Thoracic aorta (tissue), 2 donors: ENCODE measurements around the gene SYTL2. TPM values are rescaled to one million over a fixed set of nuclear protein-coding genes. Genes with fewer than 3 reads are reported as not detected.

ENCODE experiments used
- ATAC-seq: fragments of 150-250 bp; one replicate; pipeline ENCODE4 v1.8.0; 2017; ENCODE audit warnings: low read depth; ENCODE audit not compliant: insufficient number of reproducible peaks, low FRiP score
- DNase-seq: peaks from one replicate; pipeline ENCODE4 v3.0.0-alpha.2; 2020; ENCODE audit warnings: low spot score
- H3K27ac ChIP-seq, 2 donors: fragments of 200-600 bp; sonication (generic); 1 replicate in 1 of 2; 2 replicates in 1 of 2; pipeline ENCODE4 v1.5.1; 2016; ENCODE audit warnings: mild to moderate bottlenecking in 2 of 2, moderate library complexity in 2 of 2
- H3K27me3 ChIP-seq: fragments of 200-600 bp; sonication (generic); replicated peaks from 2 replicates; pipeline ENCODE4 v1.6.0; 2016; ENCODE audit warnings: mild to moderate bottlenecking; ENCODE audit not compliant: insufficient read depth
- H3K36me3 ChIP-seq: fragments of 200-600 bp; sonication (generic); one replicate; pipeline ENCODE4 v1.5.1; 2016
- H3K4me1 ChIP-seq, 2 donors: fragments of 200-600 bp; sonication (generic); 1 replicate in 1 of 2; 2 replicates in 1 of 2; pipeline versions ENCODE4 v1.5.1 to v1.6.0; 2016; ENCODE audit warnings: low read depth in 2 of 2, mild to moderate bottlenecking in 1 of 2; ENCODE audit not compliant: control insufficient read depth in 1 of 2
- H3K4me3 ChIP-seq: fragments of 200-600 bp; sonication (generic); 2 replicates; pipeline ENCODE4 v1.5.1; 2016; ENCODE audit warnings: mild to moderate bottlenecking
- H3K9me3 ChIP-seq: fragments of 200-600 bp; sonication (generic); 2 replicates; pipeline ENCODE4 v1.5.1; 2016
- total RNA-seq, 2 donors: library from RNA; depleted of rRNA; stranded (reverse); fragments of >200 nt; gene quantifications; one replicate each; pipeline versions ENCODE4 v1.1.0 to v1.2.3, GENCODE V29; 2016
- TF ChIP-seq, protein P1 (sequence below): fragments of 200-600 bp; sonication (generic); IDR thresholded peaks from one replicate; pipeline ENCODE4 v1.5.1; 2019; ENCODE audit warnings: antibody characterized with exemption

Gene SYTL2
- total RNA-seq, 2 donors from 2014 or later, result 27.8 to 36.0 TPM

DNA sequence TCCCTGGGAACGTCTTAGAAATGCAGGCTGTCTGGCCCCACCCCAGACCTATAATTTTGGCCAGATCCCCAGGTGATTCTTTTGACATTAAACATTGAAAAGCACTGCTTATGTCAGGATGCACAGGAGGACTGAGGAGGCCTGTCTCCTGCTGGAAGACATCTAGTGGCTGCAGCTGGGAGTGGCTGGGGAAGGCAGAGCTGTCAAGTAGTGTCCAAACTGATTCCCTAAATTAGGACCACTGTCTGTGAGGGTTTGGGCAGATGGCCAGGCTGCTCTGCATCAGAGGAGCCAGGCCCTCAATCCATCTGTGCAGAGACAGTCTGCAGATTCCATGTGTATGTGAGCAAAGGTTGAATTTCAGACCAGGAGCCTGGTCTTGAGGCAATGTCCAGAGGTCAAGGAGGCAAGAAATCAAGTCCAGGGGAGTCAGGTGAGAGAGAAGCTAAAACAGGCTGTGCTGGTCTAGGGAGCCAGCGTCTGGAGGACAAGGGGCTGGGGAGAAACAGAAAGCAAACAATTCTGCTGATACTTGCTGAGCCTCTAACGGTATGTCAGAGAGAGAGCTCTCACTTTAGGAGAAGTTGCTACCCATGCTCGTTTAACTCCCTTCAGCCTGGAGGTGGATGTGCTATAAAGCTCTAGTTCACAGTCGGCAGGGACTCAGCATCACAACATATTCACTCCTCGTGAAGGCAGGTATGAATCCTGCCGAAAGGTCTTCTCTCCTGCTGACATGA is 15.3 kb upstream of the SYTL2 start:
- DNase-seq, result no peak
- Histone ChIP-seq H3K36me3 (no peaks in the 10 kb centered on the region), H3K4me3 (no peak overlapping the region), H3K4me1 (peaks cover 7 to 30% of the 10 kb centered on the region in 2 donors), H3K27me3 (no peaks in the 10 kb centered on the region), H3K27ac (no peak overlapping the region), H3K9me3 (no peaks in the 10 kb centered on the region)
- TF ChIP-seq, protein P1, sequence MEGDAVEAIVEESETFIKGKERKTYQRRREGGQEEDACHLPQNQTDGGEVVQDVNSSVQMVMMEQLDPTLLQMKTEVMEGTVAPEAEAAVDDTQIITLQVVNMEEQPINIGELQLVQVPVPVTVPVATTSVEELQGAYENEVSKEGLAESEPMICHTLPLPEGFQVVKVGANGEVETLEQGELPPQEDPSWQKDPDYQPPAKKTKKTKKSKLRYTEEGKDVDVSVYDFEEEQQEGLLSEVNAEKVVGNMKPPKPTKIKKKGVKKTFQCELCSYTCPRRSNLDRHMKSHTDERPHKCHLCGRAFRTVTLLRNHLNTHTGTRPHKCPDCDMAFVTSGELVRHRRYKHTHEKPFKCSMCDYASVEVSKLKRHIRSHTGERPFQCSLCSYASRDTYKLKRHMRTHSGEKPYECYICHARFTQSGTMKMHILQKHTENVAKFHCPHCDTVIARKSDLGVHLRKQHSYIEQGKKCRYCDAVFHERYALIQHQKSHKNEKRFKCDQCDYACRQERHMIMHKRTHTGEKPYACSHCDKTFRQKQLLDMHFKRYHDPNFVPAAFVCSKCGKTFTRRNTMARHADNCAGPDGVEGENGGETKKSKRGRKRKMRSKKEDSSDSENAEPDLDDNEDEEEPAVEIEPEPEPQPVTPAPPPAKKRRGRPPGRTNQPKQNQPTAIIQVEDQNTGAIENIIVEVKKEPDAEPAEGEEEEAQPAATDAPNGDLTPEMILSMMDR, result no peak
- ATAC-seq, result no peak

DNA sequence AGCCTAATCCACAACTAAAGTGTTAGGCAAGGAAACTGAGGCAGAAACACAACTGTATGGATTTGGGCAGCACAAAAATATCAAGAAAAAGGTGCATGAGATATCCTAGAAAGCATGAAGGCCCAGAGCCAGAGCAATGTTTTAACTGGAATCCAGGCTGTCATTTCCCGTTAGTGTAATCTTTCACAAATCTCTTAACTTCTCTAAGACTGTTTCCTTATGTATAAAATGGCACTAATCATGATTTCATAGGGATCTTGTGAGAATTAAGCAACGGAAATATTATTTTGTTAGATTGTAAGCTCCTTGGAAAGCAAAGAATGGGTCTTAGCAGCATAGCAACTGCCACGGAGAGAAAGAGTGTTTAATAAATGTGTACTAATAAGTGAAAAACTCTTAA is 14.7 kb upstream of the SYTL2 start:
- no peak overlapping the region for H3K27ac ChIP-seq
- no peaks in the 10 kb centered on the region for H3K9me3 ChIP-seq
- DNase-seq (no peak), ATAC-seq (no peak)
- no peak overlapping the region for H3K4me3 ChIP-seq
- H3K27me3 ChIP-seq, result no peaks in the 10 kb centered on the region
- peaks cover 7 to 30% of the 10 kb centered on the region in 2 donors for H3K4me1 ChIP-seq
- TF ChIP-seq, protein P1, result no peak
- no peaks in the 10 kb centered on the region for H3K36me3 ChIP-seq

DNA sequence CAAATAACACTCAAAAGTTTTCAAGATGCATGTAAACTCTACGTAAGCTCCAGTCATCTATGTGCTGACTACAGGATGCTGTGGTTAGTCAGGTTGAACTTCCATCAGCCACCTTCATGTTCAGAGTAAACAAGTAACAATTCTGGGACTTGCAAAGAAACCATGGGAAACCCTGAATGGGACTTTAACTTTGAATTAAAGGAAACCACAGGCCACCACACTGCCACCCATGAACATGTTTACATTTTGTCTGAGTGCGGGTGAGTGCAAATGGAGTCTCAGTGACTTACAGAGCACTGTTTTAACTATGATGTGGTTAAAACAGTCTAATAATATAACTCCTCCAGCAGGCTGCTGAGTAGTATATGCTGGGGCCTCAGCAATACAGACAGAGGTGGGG is 12.9 kb upstream of the SYTL2 start:
- TF ChIP-seq, protein P1, result no peak
- DNase-seq, result no peak
- ATAC-seq, result no peak

DNA sequence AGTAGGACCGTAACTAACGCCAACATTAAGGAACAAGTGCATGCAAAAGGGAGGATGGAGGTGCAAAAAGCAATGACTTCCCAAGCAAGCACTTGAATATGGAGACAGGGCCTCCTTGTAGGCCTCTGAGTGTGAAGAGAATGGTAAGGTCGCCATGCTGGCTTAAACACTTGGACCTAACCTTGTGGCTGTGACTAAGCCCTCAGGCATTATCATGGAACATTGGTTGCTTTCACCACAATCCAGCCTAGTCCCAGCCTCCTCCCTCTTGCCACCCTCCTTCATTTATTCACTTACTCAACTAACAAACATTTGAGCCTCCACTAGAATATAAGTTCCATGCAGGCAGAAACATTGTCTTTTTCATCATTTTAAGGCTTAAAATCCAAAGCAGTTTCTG is 11.9 kb upstream of the SYTL2 start:
- Histone ChIP-seq H3K4me1 (peaks cover 7 to 22% of the 10 kb centered on the region in 2 donors), H3K9me3 (no peaks in the 10 kb centered on the region), H3K4me3 (no peak overlapping the region), H3K27ac (no peak overlapping the region), H3K36me3 (no peaks in the 10 kb centered on the region), H3K27me3 (no peaks in the 10 kb centered on the region)
- DNase-seq (no peak), ATAC-seq (no peak)
- TF ChIP-seq, protein P1, result no peak

More for the DNA sequence above, 12.9 kb upstream of the SYTL2 start:
- H3K27me3 ChIP-seq, result no peaks in the 10 kb centered on the region
- no peak overlapping the region for H3K4me3 ChIP-seq
- no peak overlapping the region for H3K27ac ChIP-seq
- peaks cover 7 to 30% of the 10 kb centered on the region in 2 donors for H3K4me1 ChIP-seq
- H3K36me3 ChIP-seq, result no peaks in the 10 kb centered on the region
- no peaks in the 10 kb centered on the region for H3K9me3 ChIP-seq

DNA sequence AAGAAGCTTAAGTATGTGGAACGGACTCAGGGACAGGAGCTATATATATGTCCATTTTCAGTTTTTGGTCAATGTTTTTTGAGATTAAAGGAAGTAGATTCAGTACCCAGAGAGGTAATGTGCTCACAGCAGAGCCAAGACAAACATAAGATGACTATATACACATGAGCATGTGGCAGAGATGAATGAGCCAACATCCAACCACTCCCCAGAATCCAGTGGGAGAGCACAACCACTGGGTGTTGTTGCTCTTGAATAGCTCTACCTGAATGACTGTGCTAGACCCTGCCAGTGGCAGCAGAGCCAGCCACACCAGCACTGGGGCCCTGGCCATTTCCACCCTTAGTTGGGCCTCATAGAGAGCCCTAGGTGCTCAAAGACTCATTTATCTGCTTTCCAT is 10.7 kb upstream of the SYTL2 start:
- Histone ChIP-seq H3K4me3 (no peak overlapping the region), H3K9me3 (no peaks in the 10 kb centered on the region), H3K27me3 (no peaks in the 10 kb centered on the region), H3K27ac (no peak overlapping the region), H3K36me3 (no peaks in the 10 kb centered on the region), H3K4me1 (peaks cover 0 to 11% of the 10 kb centered on the region in 2 donors)
- DNase-seq (no peak), ATAC-seq (no peak)
- TF ChIP-seq, protein P1, result no peak
